Neural progenitor cell (in vitro differentiated cells): ENCODE measurements around the gene EHD2. TPM values are rescaled to one million over a fixed set of nuclear protein-coding genes. Genes with fewer than 3 reads are reported as not detected.

Experiments
- DNase-seq: peaks from one replicate; pipeline ENCODE4 v3.0.0-alpha.2; 2016; ENCODE audit warnings: low spot score
- H2AFZ ChIP-seq: fragments of 200-600 bp; sonication (generic); replicated peaks from 2 replicates; pipeline ENCODE4 v1.6.1; 2016; ENCODE audit warnings: antibody characterized with exemption
- H3F3A ChIP-seq: fragments of 200-600 bp; sonication (generic); 2 replicates; pipeline ENCODE4 v1.6.1; 2016; ENCODE audit warnings: antibody characterized with exemption, low read depth
- H3K27ac ChIP-seq: fragments of 200-600 bp; sonication (generic); 2 replicates; pipeline ENCODE4 v1.5.1; 2016; ENCODE audit warnings: mild to moderate bottlenecking
- H3K27me3 ChIP-seq: fragments of 200-600 bp; sonication (generic); 2 replicates; pipeline ENCODE4 v1.6.1; 2016; ENCODE audit warnings: mild to moderate bottlenecking, moderate library complexity
- H3K36me3 ChIP-seq: fragments of 200-600 bp; sonication (generic); 2 replicates; pipeline ENCODE4 v1.5.1; 2016
- H3K4me1 ChIP-seq: fragments of 200-600 bp; sonication (generic); 2 replicates; pipeline ENCODE4 v1.6.1; 2016; ENCODE audit warnings: mixed run types
- H3K4me2 ChIP-seq: fragments of 200-600 bp; sonication (generic); 2 replicates; pipeline ENCODE4 v1.6.1; 2016
- H3K4me3 ChIP-seq: fragments of 200-600 bp; sonication (generic); 2 replicates; pipeline ENCODE4 v1.5.1; 2016
- H3K79me2 ChIP-seq: fragments of 200-600 bp; sonication (generic); 2 replicates; pipeline ENCODE4 v1.6.1; 2016; ENCODE audit warnings: low read depth
- H3K9ac ChIP-seq: fragments of 200-600 bp; sonication (generic); 2 replicates; pipeline ENCODE4 v1.6.1; 2016
- H3K9me3 ChIP-seq: fragments of 200-600 bp; sonication (generic); 2 replicates; pipeline ENCODE4 v1.5.1; 2016; ENCODE audit warnings: low read depth
- H4K20me1 ChIP-seq: fragments of 200-600 bp; sonication (generic); 2 replicates; pipeline ENCODE4 v1.6.1; 2016; ENCODE audit warnings: low read depth
- H3K27ac Mint-ChIP-seq: 3 replicates; pipeline ENCODE4 v1.8.0; 2021; ENCODE audit warnings: mixed read lengths
- H3K27me3 Mint-ChIP-seq: 2 replicates; pipeline ENCODE4 v1.8.0; 2022; ENCODE audit warnings: low read depth, mild to moderate bottlenecking, inconsistent platforms, moderate library complexity, mixed read lengths; ENCODE audit not compliant: insufficient read depth
- H3K36me3 Mint-ChIP-seq: 3 replicates; pipeline ENCODE4 v1.8.0; 2021; ENCODE audit warnings: mixed read lengths
- H3K4me1 Mint-ChIP-seq: 3 replicates; pipeline ENCODE4 v1.8.0; 2021; ENCODE audit warnings: mixed read lengths
- H3K4me3 Mint-ChIP-seq: 3 replicates; pipeline ENCODE4 v1.8.0; 2021; ENCODE audit warnings: mild to moderate bottlenecking, moderate library complexity, mixed read lengths
- H3K9me3 Mint-ChIP-seq: 3 replicates; pipeline ENCODE4 v1.8.0; 2020; ENCODE audit warnings: mixed read lengths
- EZH2 ChIP-seq: fragments of 200-600 bp; sonication (generic); IDR thresholded peaks from 2 replicates; pipeline ENCODE4 v1.6.1; 2017; ENCODE audit warnings: antibody characterized with exemption, mild to moderate bottlenecking, moderate library complexity
- EZH2phosphoT487 ChIP-seq: fragments of 200-600 bp; sonication (generic); IDR thresholded peaks from 2 replicates; pipeline ENCODE4 v1.6.1; 2017; ENCODE audit warnings: antibody characterized with exemption
- total RNA-seq: library from RNA; depleted of rRNA; stranded (reverse); fragments of >200 nt; gene quantifications from 2 replicates; pipeline ENCODE4 v1.2.3, GENCODE V29; 2015; ENCODE audit warnings: low replicate concordance
- TF ChIP-seq, protein P1 (sequence below): fragments of 200-600 bp; sonication (generic); IDR thresholded peaks from 2 replicates; pipeline ENCODE4 v1.5.1; 2017; ENCODE audit warnings: antibody characterized with exemption, mild to moderate bottlenecking

EHD2 gene
- total RNA-seq, 1 donor from 2014 or later = 1.5 TPM

DNA sequence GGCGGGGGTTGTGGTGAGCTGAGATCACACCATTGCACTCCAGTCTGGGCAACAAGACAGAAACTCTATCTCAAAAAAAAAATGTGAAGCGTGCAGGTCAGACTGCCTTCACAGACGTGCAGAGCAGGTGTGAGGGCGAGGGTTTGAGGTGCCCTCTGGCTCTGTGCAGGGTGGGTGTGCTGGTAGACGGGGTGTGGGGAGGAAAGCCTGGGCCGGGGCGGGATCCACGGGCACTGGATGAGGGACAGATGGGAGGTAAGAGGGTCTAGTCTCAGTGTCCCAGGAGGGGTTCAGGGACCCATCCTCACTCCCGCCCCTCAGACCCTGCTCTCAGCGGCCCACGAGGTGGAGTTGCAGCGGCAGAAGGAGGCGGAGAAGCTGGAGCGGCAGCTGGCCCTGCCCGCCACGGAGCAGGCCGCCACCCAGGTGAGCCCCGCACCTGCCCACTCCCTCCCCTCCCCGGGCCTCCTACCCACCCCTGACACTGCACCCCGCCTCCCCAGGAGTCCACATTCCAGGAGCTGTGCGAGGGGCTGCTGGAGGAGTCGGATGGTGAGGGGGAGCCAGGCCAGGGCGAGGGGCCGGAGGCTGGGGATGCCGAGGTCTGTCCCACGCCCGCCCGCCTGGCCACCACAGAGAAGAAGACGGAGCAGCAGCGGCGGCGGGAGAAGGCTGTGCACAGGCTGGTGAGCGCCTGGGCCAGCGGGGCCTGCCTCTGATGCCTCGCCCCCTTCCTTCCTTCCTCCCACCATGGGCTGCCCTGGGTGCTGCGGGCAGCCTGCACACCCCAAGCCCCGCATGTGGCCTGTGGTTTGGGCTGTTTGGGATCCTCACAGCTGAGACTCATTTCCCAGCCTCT lies 41.2 kb downstream of the EHD2 start:
- no peaks in the 10 kb centered on the region for H3K36me3 ChIP-seq

DNA sequence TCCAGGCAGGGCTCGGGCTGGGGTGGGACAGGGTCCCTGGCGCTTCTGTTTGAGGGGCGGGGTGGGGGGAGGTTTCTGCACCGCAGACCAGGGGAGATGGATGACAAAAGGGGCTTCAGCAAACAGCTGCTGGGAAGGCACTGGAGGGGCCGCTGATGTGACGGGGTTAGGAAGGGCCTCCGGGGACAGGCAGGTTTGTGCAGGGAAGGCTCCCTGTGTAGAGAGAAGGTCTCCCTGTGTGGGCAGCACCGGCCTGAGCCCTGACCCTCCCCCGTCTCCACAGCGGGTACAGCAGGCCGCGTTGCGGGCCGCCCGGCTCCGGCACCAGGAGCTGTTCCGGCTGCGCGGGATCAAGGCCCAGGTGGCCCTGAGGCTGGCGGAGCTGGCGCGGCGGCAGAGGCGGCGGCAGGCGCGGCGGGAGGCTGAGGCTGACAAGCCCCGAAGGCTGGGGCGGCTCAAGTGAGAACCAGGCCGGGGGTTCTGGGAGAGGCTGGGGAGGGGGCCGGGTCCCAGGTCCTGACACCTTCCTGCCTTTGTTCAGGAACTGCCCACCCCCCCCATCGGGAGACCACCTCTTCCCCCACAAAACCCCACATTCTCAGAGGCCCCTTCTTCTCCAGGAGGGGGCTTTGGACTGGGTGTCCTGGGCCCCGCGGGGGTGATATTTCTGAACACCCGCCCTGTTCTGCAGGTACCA lies 42.0 kb downstream of the EHD2 start:
- DNase-seq = no peak
- Histone ChIP-seq H3K36me3 (no peaks in the 10 kb centered on the region), H3K27me3 (no peaks in the 10 kb centered on the region), H3K9ac (no peak overlapping the region), H3K9me3 (no peaks in the 10 kb centered on the region), H3K4me3 (no peak overlapping the region), H4K20me1 (no peaks in the 10 kb centered on the region), H3K27ac (no peak overlapping the region), H3K79me2 (no peaks in the 10 kb centered on the region), H2AFZ (no peak overlapping the region), H3K4me1 (no peaks in the 10 kb centered on the region), H3F3A (no peaks in the 10 kb centered on the region), H3K4me2 (no peak overlapping the region)
- Mint-ChIP-seq H3K36me3 (peaks cover 25% of the 10 kb centered on the region), H3K27me3 (peaks cover 5% of the 10 kb centered on the region), H3K4me3 (no peak overlapping the region), H3K27ac (no peak overlapping the region), H3K9me3 (peaks cover 2% of the 10 kb centered on the region), H3K4me1 (no peaks in the 10 kb centered on the region)
- no peak for TF ChIP-seq EZH2
- TF ChIP-seq, protein P1, sequence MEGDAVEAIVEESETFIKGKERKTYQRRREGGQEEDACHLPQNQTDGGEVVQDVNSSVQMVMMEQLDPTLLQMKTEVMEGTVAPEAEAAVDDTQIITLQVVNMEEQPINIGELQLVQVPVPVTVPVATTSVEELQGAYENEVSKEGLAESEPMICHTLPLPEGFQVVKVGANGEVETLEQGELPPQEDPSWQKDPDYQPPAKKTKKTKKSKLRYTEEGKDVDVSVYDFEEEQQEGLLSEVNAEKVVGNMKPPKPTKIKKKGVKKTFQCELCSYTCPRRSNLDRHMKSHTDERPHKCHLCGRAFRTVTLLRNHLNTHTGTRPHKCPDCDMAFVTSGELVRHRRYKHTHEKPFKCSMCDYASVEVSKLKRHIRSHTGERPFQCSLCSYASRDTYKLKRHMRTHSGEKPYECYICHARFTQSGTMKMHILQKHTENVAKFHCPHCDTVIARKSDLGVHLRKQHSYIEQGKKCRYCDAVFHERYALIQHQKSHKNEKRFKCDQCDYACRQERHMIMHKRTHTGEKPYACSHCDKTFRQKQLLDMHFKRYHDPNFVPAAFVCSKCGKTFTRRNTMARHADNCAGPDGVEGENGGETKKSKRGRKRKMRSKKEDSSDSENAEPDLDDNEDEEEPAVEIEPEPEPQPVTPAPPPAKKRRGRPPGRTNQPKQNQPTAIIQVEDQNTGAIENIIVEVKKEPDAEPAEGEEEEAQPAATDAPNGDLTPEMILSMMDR = no peak
- TF ChIP-seq EZH2phosphoT487 = no peak

More for the DNA sequence above, 41.2 kb downstream of the EHD2 start:
- no peak overlapping the region for H2AFZ ChIP-seq
- H4K20me1 ChIP-seq = no peaks in the 10 kb centered on the region
- no peak overlapping the region for H3K4me2 ChIP-seq
- H3K9me3 ChIP-seq = no peaks in the 10 kb centered on the region
- H3K4me3 Mint-ChIP-seq = no peak overlapping the region
- no peaks in the 10 kb centered on the region for H3K27me3 ChIP-seq
- no peak overlapping the region for H3K9ac ChIP-seq
- no peaks in the 10 kb centered on the region for H3K4me1 ChIP-seq
- peaks cover 25% of the 10 kb centered on the region for H3K36me3 Mint-ChIP-seq
- DNase-seq = no peak
- peaks cover 5% of the 10 kb centered on the region for H3K27me3 Mint-ChIP-seq
- no peaks in the 10 kb centered on the region for H3K79me2 ChIP-seq
- H3K27ac Mint-ChIP-seq = no peak overlapping the region
- H3F3A ChIP-seq = no peaks in the 10 kb centered on the region
- no peak overlapping the region for H3K27ac ChIP-seq
- H3K4me1 Mint-ChIP-seq = no peaks in the 10 kb centered on the region
- peaks cover 2% of the 10 kb centered on the region for H3K9me3 Mint-ChIP-seq
- no peak for TF ChIP-seq EZH2
- TF ChIP-seq, protein P1 = no peak
- TF ChIP-seq EZH2phosphoT487 = no peak
- no peak overlapping the region for H3K4me3 ChIP-seq

DNA sequence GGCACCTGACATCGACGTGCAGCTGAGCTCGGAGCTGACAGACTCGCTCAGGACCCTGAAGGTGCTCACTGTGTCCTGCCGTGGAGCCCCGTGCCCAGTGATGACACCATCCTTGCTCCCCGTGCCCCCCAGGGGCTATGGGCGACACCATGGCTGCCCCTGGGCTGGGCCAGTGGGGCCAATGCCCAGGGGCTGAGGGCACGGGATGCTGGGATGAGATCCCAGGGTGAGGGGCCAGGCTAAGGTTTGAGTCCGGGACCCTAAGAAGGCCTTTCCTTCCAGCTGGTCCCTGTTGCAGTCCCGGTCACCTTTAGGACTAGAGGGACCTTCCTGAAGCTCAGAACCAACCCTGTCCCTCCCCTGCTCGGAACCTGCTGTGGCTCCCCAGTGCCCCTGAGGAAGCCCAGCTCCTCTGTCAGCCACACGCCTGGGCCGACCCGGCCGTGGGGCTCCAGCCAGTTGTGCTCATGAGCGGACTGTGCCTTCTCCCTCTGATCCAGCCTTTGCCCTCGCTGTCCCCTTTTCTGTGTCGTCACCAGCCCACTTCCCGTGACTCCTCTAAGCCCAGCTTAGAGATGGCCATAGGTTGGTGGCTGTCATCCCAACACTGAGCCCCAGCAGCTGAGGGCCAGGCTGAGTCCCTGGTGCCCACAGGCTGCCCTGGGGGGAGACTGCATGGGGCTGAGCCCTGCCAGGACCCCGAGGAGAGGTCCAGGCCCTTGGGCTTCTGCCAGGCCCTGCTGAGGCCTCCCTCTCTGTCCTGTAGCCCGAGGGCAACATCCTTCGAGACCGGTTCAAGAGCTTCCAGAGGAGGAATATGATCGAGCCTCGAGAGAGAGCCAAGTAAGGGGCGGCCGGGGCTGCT lies 42.8 kb downstream of the EHD2 start:
- H3K27ac Mint-ChIP-seq = no peak overlapping the region
- H3K36me3 Mint-ChIP-seq = peaks cover 25% of the 10 kb centered on the region
- TF ChIP-seq EZH2phosphoT487 = no peak
- TF ChIP-seq, protein P1 = no peak
- TF ChIP-seq EZH2 = no peak
- Histone ChIP-seq H3F3A (peaks cover 7% of the 10 kb centered on the region), H3K79me2 (no peaks in the 10 kb centered on the region), H3K27me3 (no peaks in the 10 kb centered on the region), H3K4me1 (no peaks in the 10 kb centered on the region), H2AFZ (no peak overlapping the region), H3K36me3 (no peaks in the 10 kb centered on the region), H4K20me1 (no peaks in the 10 kb centered on the region), H3K27ac (no peak overlapping the region), H3K4me2 (no peak overlapping the region), H3K9ac (no peak overlapping the region), H3K4me3 (no peak overlapping the region), H3K9me3 (no peaks in the 10 kb centered on the region)
- H3K27me3 Mint-ChIP-seq = peaks cover 5% of the 10 kb centered on the region
- DNase-seq = no peak
- H3K4me1 Mint-ChIP-seq = no peaks in the 10 kb centered on the region
- peaks cover 2% of the 10 kb centered on the region for H3K9me3 Mint-ChIP-seq
- no peak overlapping the region for H3K4me3 Mint-ChIP-seq
